Esophagus (tissue), 2 donors: ENCODE results near the gene BEND6. TPM values are rescaled to one million over a fixed set of nuclear protein-coding genes. Genes with fewer than 3 reads are reported as not detected.
"Not testable (repeated sequence)": the region's sequence is repeated elsewhere in the genome, so short reads cannot be mapped to it uniquely, and the experiment has no call there.

Source experiments
- H3K27ac ChIP-seq, 2 donors: one replicate each; pipeline ENCODE4 v1.5.1; 2013; ENCODE audit warnings: low read depth in 2 of 2, mild to moderate bottlenecking in 2 of 2, inconsistent platforms in 1 of 2, low read length in 1 of 2, moderate library complexity in 1 of 2
- H3K27me3 ChIP-seq, 2 donors: one replicate each; pipeline ENCODE4 v1.6.1; 2013; ENCODE audit warnings: low read length in 2 of 2, control low read depth in 1 of 2, mild to moderate bottlenecking in 1 of 2; ENCODE audit not compliant: insufficient read depth in 2 of 2, control insufficient read depth in 1 of 2
- H3K36me3 ChIP-seq, 2 donors: one replicate each; pipeline ENCODE4 v1.6.1; 2013; ENCODE audit warnings: low read length in 1 of 2; ENCODE audit not compliant: control insufficient read depth in 2 of 2, insufficient read depth in 2 of 2
- H3K4me1 ChIP-seq, 2 donors: one replicate each; pipeline ENCODE4 v1.6.1; 2013; ENCODE audit warnings: low read length in 1 of 2; ENCODE audit not compliant: control insufficient read depth in 2 of 2, insufficient read depth in 2 of 2
- H3K4me3 ChIP-seq, 2 donors: one replicate each; pipeline ENCODE4 v1.5.1; 2013; ENCODE audit warnings: low read length in 2 of 2, mild to moderate bottlenecking in 2 of 2, low read depth in 1 of 2, moderate library complexity in 1 of 2
- H3K9me3 ChIP-seq, 2 donors: one replicate each; pipeline ENCODE4 v1.6.1; 2013; ENCODE audit warnings: mild to moderate bottlenecking in 2 of 2, low read depth in 1 of 2, low read length in 1 of 2, moderate library complexity in 1 of 2; ENCODE audit not compliant: control insufficient read depth in 2 of 2, insufficient read depth in 1 of 2
- WGBS, 2 donors: extraction: QIAGEN DNeasy Blood & Tissue Kit; methylation state at CpG; one replicate each; pipeline ENCODE4 v1.1.7; 2013; 5-methylcytosine and 5-hydroxymethylcytosine counted together
- polyA plus RNA-seq, 2 donors: library from polyadenylated mRNA; stranded (reverse); fragments of 200-250 nt; gene quantifications; one replicate each; pipeline ENCODE4 v1.2.3, GENCODE V29; 2013
- donor health status: healthy with polysubstance abuse.
- donor health status: Bipolar disorder and iron deficiency.

Gene BEND6
- polyA plus RNA-seq, 2 donors: 0.08 to 0.25 TPM

DNA sequence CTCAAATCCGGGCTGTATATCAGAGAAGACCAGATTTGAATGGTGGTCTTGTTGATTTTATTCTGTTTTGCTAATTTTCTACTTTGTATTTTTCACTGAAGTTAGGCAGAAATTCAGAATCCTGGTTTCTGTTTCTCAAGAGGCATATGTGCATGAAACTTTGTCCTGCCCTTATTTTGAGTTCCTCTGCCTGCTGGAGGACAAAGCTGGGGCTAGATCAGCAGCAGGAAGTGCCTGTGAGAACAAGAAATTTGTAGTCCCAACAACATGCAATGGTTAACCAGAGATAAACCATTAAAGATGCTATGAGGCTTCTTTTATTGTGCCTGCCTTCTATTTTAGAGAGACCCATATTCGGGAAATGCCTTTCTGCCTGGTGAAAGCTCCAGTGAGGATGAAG, 37.1 kb downstream of the BEND6 start:
- Histone ChIP-seq H3K4me3 (no peak overlapping the region), H3K36me3 (no peaks in the 10 kb centered on the region), H3K4me1 (no peaks in the 10 kb centered on the region), H3K27me3 (no peaks in the 10 kb centered on the region), H3K27ac (no peak overlapping the region), H3K9me3 (no peaks in the 10 kb centered on the region)
- WGBS, 2 donors: 64 to 70% methylated on average over 2 of the region's 2 CpGs

DNA sequence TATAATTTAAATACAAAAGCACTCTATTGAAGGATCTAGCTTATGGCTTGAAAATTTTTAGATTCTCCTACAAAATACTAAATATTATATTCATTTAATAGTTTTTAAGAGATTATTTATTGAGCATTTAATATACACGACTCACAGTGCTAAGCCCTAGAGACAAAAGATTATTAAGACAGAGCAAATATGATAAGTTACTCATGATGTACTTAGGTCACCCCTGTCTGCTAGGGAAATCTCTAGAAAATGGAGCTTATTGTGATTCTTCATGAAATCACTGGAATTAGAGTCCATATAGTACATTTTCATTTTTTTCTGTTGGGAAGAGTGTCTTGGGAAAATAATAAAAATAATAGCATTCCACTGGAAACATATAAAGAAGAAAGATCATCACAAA, 37.8 kb downstream of the BEND6 start:
- Histone ChIP-seq H3K27me3 (no peaks in the 10 kb centered on the region), H3K9me3 (no peaks in the 10 kb centered on the region), H3K27ac (no peak overlapping the region), H3K4me1 (no peaks in the 10 kb centered on the region), H3K4me3 (no peak overlapping the region), H3K36me3 (no peaks in the 10 kb centered on the region)
- 53 to 76% methylated on average over 1 of the region's 1 CpG for WGBS, 2 donors

DNA sequence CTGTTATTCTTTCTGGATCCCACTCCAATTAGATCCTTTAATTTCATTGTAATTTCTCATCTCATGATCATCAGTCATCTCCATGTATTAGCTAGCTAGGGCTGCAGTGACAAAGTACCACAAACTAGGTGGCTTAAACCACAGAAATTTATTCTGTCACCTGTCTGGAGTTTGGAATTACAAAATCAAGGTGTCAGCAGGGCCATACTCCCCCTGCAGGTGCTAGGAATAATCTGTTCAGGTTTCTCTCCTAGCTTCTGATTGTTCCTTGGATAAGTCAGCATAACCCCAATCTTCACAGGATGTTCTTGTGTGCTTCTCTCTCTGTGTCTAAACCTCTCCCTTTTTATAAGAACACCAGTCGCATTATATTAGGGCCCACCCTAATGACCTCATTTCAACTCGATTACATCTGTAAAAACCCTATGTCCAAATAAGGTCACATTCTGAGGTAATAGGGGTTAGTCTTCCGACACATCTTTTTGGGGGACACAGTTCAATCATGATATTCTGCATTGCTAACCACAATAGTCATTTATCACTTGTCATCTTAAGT, 40.5 kb downstream of the BEND6 start:
- H3K36me3 ChIP-seq: no peaks in the 10 kb centered on the region
- no peak overlapping the region for H3K27ac ChIP-seq
- WGBS, 2 donors: 80 to 84% methylated on average over 3 of the region's 3 CpGs
- no peaks in the 10 kb centered on the region for H3K4me1 ChIP-seq
- H3K9me3 ChIP-seq: peaks cover 4 to 5% of the 10 kb centered on the region in 2 donors
- H3K4me3 ChIP-seq: no peak overlapping the region
- no peaks in the 10 kb centered on the region for H3K27me3 ChIP-seq

- no peak overlapping the region for H3K27ac ChIP-seq
Observed at GRCh38 chr6:56996401-56996800, 41.5 kb downstream of the BEND6 start.

GRCh38 chr6:56999049-56999448, 44.1 kb downstream of the BEND6 start:
- Histone ChIP-seq H3K36me3 (no peaks in the 10 kb centered on the region), H3K27me3 (no peaks in the 10 kb centered on the region), H3K4me3 (no peak overlapping the region), H3K4me1 (no peaks in the 10 kb centered on the region), H3K27ac (no peak overlapping the region), H3K9me3 (peaks cover 4 to 5% of the 10 kb centered on the region in 2 donors)

More at GRCh38 chr6:56996401-56996800, 41.5 kb downstream of the BEND6 start:
- Histone ChIP-seq H3K9me3 (peaks cover 4 to 5% of the 10 kb centered on the region in 2 donors), H3K4me1 (no peaks in the 10 kb centered on the region), H3K36me3 (no peaks in the 10 kb centered on the region), H3K4me3 (no peak overlapping the region), H3K27me3 (no peaks in the 10 kb centered on the region)
- WGBS, 2 donors: 76 to 78% methylated on average over 1 of the region's 1 CpG

DNA sequence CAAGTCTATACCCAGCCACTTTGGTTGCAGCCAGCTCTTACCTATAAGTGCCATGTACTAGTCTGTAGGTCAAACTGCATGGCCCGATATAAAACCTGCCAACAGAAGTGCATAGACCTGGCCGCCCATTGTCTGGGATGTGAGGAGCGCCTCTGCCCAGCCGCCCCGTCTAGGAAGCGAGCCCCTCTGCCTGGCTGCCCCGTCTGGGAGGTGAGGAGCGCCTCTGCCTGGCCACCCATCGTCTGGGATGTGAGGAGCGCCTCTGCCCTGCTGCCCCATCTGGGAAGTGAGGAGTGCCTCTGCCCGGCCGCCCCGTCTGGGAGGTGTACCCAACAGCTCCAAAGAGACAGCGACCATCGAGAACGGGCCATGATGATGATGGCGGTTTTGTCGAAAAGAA, 44.8 kb downstream of the BEND6 start:
- H3K9me3 ChIP-seq, H3K27me3 ChIP-seq, H3K4me1 ChIP-seq, H3K36me3 ChIP-seq, H3K4me3 ChIP-seq, H3K27ac ChIP-seq: not testable (repeated sequence)
- WGBS, 2 donors: 94 to 97% methylated on average over 18 of the region's 18 CpGs

DNA sequence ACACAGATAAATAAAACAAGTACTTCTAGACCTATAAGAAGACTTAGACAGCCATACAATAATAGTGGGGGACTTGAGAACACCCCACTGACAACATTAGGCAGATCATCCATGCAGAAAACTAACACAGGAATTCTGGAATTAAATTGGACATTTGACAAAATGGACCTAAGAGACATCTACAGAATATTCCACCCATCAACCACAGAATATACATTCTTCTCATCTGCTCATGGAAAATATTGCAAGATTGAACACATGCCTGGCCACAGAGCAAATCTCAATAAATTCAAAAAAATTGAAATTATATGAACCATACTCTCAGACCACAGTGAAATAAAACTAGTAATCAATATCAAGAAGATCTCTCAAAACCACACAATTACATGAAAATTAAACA, 47.3 kb downstream of the BEND6 start:
- H3K36me3 ChIP-seq: no peaks in the 10 kb centered on the region
- no peaks in the 10 kb centered on the region for H3K27me3 ChIP-seq
- H3K27ac ChIP-seq: no peak overlapping the region
- no peak overlapping the region for H3K4me3 ChIP-seq
- H3K9me3 ChIP-seq: peaks cover 4 to 5% of the 10 kb centered on the region in 2 donors
- no peaks in the 10 kb centered on the region for H3K4me1 ChIP-seq

- WGBS, 2 donors: 94 to 95% methylated on average over 14 of the region's 14 CpGs
- Histone ChIP-seq H3K27me3 (no peaks in the 10 kb centered on the region), H3K4me1 (no peaks in the 10 kb centered on the region), H3K36me3 (no peaks in the 10 kb centered on the region), H3K9me3 (peaks cover 0 to under 1% of the 10 kb centered on the region in 2 donors), H3K4me3 (no peak overlapping the region), H3K27ac (no peak overlapping the region)
Observed at GRCh38 chr6:57004292-57004691, 49.4 kb downstream of the BEND6 start.

DNA sequence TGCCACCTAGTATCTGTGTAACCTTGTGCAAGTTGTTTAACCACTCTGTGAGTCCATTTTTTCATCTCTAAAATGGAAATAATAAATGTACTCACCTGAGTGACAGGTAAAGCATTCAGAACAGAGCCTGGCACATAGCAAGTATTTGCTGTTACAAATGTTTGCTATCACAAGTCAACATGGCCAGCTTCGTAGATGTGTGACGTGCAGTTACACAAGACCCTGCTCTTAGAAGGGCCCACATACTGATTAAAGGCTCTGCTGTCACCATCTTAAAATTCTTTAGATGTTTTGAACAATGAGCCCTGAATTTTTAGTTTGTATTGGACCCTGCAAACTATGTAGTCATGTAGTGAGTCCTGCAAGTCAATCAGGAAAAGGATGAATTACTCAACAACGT, 51.2 kb downstream of the BEND6 start:
- no peak overlapping the region for H3K27ac ChIP-seq
- no peaks in the 10 kb centered on the region for H3K36me3 ChIP-seq
- H3K4me1 ChIP-seq: no peaks in the 10 kb centered on the region
- no peaks in the 10 kb centered on the region for H3K27me3 ChIP-seq
- 52 to 65% methylated on average over 3 of the region's 3 CpGs for WGBS, 2 donors
- no peak overlapping the region for H3K4me3 ChIP-seq
- H3K9me3 ChIP-seq: no peaks in the 10 kb centered on the region

DNA sequence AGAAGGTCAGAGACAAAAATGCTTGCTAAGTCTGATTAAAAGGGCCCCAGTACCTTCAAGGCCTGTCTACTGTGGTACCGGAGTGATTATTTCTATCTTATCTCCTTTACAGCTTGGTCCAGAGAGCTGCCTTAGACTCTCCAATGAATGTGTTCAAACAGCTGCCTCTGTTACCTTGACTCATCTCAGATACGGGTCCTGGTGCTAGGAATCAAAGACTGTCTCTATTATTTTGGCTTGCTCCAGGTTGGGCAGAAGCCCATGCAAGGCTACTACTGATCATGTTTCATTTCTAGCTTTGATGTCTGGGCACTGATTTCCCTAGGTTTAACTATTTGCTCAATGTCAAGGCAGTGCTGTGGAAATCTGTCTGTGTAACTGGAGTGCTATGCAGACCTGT, 53.2 kb downstream of the BEND6 start:
- H3K4me1 ChIP-seq: not testable (repeated sequence)
- WGBS, 2 donors: 73 to 80% methylated on average over 2 of the region's 2 CpGs

More for the DNA sequence above, 53.2 kb downstream of the BEND6 start:
- not testable (repeated sequence) for H3K27ac ChIP-seq, H3K9me3 ChIP-seq, H3K27me3 ChIP-seq, H3K36me3 ChIP-seq, H3K4me3 ChIP-seq
